ENCODE data around the gene UBAP2.

Gene UBAP2

GRCh38 chr9:33880211-33881089 is 168.2 kb downstream of the UBAP2 start:
- DNase-seq (ENCODE audit: low read depth in 4 of 4, low spot score in 1 of 4), result no peak

- no peak for DNase-seq (ENCODE audit: low read depth in 4 of 4, low spot score in 1 of 4)
Measured at GRCh38 chr9:33878691-33879366, 169.9 kb downstream of the UBAP2 start.

GRCh38 chr9:33877727-33878489 is 170.8 kb downstream of the UBAP2 start:
- no peak for DNase-seq (ENCODE audit: low read depth in 4 of 4, low spot score in 1 of 4)
